ENCODE data around the gene VDAC1.
A peak's percentile ranks its signal among the peaks of the same experiment; 100 is the strongest.
"Not testable (repeated sequence)": the region's sequence is repeated elsewhere in the genome, so short reads cannot be mapped to it uniquely, and the experiment has no call there.

Gene VDAC1

DNA sequence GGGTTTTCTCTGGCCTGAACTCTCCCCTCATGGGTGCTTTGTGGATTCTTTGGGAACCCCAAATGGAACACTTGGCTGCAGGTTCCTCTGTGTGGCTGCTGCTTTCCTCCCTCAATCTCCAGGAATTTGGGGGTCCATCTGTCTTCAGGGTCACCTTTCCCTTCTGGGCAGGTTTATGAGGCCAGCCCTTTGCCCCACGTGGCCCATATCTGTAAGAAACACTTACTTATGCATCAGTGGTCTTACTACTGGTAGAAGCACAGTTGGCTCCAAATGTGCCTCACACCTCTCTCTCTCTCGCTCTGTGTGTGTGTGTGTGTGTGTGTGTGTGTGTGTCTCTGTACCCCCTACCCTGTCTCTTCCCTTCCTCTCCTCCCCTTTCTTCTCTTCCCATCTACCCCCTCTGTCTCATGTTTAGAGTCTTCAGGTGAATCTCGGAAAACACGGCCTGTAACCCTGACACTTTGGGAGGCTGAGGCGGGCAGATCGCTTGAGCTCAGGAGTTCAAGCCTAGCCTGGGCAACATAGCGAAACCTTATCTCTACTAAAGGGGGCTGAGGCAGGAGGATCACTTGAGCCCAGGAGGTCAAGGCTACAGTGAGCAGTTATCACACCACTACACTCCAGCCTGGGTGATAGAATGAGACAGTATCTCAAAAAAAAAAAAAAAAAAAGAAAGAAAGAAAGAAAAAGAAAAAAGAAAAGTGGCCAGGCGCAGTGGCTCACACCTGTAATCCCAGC is 63.1 kb downstream of the VDAC1 start:
- H3K4me3 ChIP-seq: no peak overlapping the region
- no peaks in the 10 kb centered on the region for H3K36me3 ChIP-seq
- no peak for TF ChIP-seq Cebpa-rat (IDR thresholded peaks at IDR 0.05)
- peak overlapping the region in 3 of 11 experiments; percentile 46 to 68 (median 63); a peak in 3 of 22 replicates for H3K4me2 ChIP-seq
- no peak overlapping the region for H3K27ac ChIP-seq
- H3K9ac ChIP-seq: no peak overlapping the region
- H3K9me3 ChIP-seq (replicated peaks in 1 of 11): peaks cover 0 to 17% (median 0%) of the 10 kb centered on the region in 11 experiments; a peak in 8 of 22 replicates
- no peaks in the 10 kb centered on the region for H3K27me3 ChIP-seq
- H4K20me1 ChIP-seq: no peaks in the 10 kb centered on the region
- peaks cover 10 to 75% (median 48%) of the 10 kb centered on the region in 10 experiments; a peak in 18 of 20 replicates for H3K4me1 ChIP-seq

DNA sequence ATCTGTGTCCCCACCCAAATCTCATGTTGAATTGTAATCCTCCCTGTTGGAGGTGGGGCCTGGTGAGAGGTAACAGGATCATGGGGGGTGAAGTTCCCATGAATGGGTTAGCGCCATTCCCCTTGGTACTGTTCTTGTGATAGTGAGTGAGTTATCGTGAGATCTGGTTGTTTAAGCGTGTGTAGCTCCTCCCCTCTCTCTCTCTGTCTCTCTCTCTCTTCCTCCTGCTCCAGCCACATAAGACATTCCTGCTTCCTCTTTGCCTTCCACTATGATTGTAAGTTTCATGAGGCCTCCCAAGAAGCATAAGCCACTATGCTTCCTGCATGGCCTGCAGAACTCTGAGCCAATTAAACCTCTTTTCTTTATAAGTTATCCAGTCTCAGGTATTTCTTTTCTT is 65.1 kb downstream of the VDAC1 start:
- no peak overlapping the region for H3K4me3 ChIP-seq
- no peak for TF ChIP-seq Cebpa-rat (IDR thresholded peaks at IDR 0.05)
- H4K20me1 ChIP-seq: no peaks in the 10 kb centered on the region
- H3K36me3 ChIP-seq: no peaks in the 10 kb centered on the region
- H3K4me2 ChIP-seq: peak overlapping the region in 3 of 11 experiments; percentile 5 to 98 (median 95); a peak in 4 of 22 replicates
- peaks cover 20 to 89% (median 66%) of the 10 kb centered on the region in 10 experiments for H3K4me1 ChIP-seq
- H3K9ac ChIP-seq: no peak overlapping the region
- H3K9me3 ChIP-seq (replicated peaks in 1 of 11): peaks cover 0 to 28% (median 8%) of the 10 kb centered on the region in 11 experiments; a peak in 13 of 22 replicates
- H3K27ac ChIP-seq: no peak overlapping the region
- no peaks in the 10 kb centered on the region; a peak in 1 of 22 replicates for H3K27me3 ChIP-seq

DNA sequence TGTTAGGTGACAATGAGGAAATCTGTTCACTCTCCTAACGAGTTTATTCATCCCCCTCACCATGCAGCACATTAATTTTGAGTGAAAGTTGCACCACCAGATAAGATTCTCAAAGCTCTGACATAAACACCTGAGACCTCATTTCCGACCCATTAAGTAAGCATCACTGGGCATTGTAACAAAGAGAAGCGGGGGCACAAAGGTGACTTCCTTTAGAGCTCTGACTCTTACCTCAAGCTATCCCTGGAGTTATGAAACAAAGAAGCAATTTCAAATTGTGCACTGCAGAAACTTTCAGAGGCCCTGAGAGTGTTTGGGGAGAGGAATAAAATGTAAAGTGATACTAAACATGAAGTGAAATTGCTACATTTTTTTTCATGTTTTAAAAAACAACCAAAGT is 65.8 kb downstream of the VDAC1 start:
- no peak for TF ChIP-seq Cebpa-rat (IDR thresholded peaks at IDR 0.05)
- Histone ChIP-seq H3K4me1 (peaks cover 28 to 89% (median 70%) of the 10 kb centered on the region in 10 experiments), H3K27me3 (peaks cover 0 to 6% (median 0%) of the 10 kb centered on the region in 11 experiments; a peak in 3 of 22 replicates), H3K36me3 (no peaks in the 10 kb centered on the region), H3K4me2 (peak overlapping the region in 7 of 11 experiments; percentile 42 to 98 (median 95); a peak in 10 of 22 replicates), H3K9me3 (replicated peaks in 1 of 11) (peaks cover 0 to 28% (median 8%) of the 10 kb centered on the region in 11 experiments; a peak in 13 of 22 replicates), H3K4me3 (no peak overlapping the region), H3K9ac (no peak overlapping the region), H3K27ac (no peak overlapping the region), H4K20me1 (peaks cover 0 to 4% (median 0%) of the 10 kb centered on the region in 11 experiments; a peak in 4 of 22 replicates)

DNA sequence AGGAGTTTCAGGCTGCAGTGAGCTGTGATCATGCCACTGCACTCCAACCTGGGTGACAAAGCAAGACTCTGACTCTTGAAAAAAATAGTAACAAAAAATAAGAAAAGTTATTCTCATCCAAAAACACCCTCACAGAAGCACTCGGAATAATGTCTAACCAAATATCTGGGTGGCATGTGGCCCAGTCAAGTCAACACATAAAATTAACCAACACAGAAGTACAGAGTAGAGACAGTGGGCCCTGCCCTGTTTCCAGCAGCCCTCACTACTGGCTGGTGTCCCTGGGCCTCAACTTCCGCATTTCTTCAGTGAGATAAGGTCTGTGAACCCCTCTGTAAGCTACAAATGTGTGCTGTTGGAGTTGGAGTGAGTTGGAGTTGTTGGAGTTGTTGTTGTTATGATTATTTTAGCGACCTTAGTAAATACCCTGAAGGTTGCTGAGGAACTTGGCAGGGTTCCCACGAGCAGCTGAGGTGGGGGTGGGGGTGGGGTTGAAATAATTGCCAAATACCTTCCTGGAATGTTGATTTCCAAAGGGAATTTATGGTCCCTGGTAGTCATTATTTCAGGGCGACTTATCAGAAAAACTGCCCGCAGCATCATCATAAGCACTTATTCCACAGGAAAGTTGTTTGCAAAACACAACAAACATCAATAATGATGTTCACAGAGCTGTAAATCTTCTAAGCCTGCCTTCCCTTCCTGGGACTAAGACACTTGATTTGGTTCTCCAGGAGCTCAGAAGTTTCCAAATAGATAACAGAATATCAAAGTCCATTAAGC is 66.5 kb downstream of the VDAC1 start:
- TF ChIP-seq Cebpa-rat (IDR thresholded peaks at IDR 0.05): no peak
- H3K9ac ChIP-seq: no peak overlapping the region
- H3K9me3 ChIP-seq (replicated peaks in 1 of 11): peaks cover 0 to 28% (median 8%) of the 10 kb centered on the region in 11 experiments; a peak in 13 of 22 replicates
- peaks cover 0 to 11% (median 0%) of the 10 kb centered on the region in 11 experiments; a peak in 3 of 22 replicates for H3K27me3 ChIP-seq
- H3K4me1 ChIP-seq: peaks cover 35 to 89% (median 71%) of the 10 kb centered on the region in 10 experiments
- no peaks in the 10 kb centered on the region for H3K36me3 ChIP-seq
- no peak overlapping the region for H3K27ac ChIP-seq
- peaks cover 0 to 6% (median 0%) of the 10 kb centered on the region in 11 experiments; a peak in 4 of 22 replicates for H4K20me1 ChIP-seq
- H3K4me3 ChIP-seq: no peak overlapping the region
- peak overlapping the region; percentile 2 to 98 (median 91); a peak in 20 of 22 replicates for H3K4me2 ChIP-seq

DNA sequence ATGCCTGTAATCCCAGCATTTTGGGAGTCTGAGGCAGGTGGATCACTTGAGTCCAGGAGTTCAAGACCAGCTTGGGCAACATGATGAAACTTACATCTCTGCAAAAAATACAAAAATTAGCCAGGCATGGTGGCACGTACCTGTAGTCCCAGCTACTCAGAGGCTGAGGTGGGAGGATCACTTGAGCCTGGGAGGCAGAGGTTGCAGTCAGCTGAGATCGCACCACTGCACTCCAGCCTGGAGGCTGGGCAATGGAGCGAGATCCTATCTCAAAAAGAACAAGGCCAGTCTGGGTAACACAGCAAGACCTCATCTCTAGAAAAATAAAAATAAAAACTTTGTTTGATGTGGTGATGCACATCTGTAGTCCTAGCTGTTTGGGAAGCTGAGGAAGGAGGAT is 67.1 kb downstream of the VDAC1 start:
- peak overlapping the region; percentile 2 to 98 (median 91); a peak in 20 of 22 replicates for H3K4me2 ChIP-seq
- H3K9ac ChIP-seq: not testable (repeated sequence)

DNA sequence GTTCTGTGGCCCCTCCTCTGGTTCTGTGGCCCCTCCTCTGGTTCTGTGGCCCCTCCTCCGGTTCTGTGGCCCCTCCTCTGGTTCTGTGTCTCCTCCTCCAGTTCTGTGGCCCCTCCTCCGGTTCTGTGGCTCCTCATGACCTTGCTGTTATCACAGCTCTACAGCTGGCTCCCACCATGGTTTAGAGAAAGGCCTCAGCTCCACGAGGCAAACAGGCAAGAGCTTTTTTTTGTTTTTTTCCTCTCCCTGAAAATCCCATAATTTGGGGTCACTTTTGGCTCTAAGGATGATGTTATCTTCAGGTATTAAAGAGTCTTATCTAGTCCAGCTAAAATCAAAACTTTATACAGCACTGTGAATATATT is 68.1 kb downstream of the VDAC1 start:
- H3K4me1 ChIP-seq: peaks cover 51 to 90% (median 81%) of the 10 kb centered on the region in 10 experiments

More for the DNA sequence above, 67.1 kb downstream of the VDAC1 start:
- H3K27ac ChIP-seq: peak overlapping the region in 2 of 11 experiments; percentile 3 to 86; a peak in 1 of 22 replicates
- H3K4me3 ChIP-seq, H3K36me3 ChIP-seq, H4K20me1 ChIP-seq: not testable (repeated sequence)
- H3K9me3 ChIP-seq (replicated peaks in 1 of 11): peaks cover 0 to 28% (median 8%) of the 10 kb centered on the region in 11 experiments; a peak in 13 of 22 replicates
- H3K27me3 ChIP-seq: peaks cover 0 to 11% (median 0%) of the 10 kb centered on the region in 11 experiments; a peak in 3 of 22 replicates
- peaks cover 41 to 89% (median 73%) of the 10 kb centered on the region in 10 experiments for H3K4me1 ChIP-seq

DNA sequence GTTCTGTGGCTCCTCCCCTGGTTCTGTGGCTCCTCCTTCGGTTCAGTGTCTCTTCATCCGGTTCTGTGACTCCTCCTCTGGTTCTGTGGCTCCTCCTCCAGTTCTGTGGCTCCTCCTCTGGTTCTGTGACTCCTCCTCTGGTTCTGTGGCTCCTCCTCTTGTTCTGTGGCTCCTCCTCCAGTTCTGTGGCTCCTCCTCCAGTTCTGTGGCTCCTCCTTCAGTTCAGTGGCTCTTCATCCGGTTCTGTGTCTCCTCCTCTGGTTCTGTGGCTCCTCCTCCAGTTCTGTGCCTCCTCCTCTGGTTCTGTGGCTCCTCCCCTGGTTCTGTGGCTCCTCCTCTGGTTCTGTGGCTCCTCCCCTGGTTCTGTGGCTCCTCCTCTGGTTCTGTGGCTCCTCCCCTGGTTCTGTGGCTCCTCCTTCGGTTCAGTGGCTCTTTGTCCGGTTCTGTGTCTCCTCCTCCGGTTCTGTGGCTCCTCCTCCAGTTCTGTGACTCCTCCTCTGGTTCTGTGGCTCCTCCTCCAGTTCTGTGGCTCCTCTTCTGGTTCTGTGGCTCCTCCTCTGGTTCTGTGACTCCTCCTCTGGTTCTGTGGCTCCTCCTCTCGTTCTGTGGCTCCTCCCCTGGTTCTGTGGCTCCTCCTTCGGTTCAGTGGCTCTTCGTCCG is 68.7 kb downstream of the VDAC1 start:
- Histone ChIP-seq H3K27me3 (peaks cover 0 to 11% (median 0%) of the 10 kb centered on the region in 11 experiments; a peak in 3 of 22 replicates), H3K9ac (peak overlapping the region in 8 of 11 experiments; percentile 52 to 71 (median 63); a peak in 11 of 22 replicates), H3K9me3 (replicated peaks in 1 of 11) (peaks cover 0 to 28% (median 8%) of the 10 kb centered on the region in 11 experiments; a peak in 13 of 22 replicates), H3K27ac (peak overlapping the region in 10 of 11 experiments; percentile 42 to 86 (median 72); a peak in 19 of 22 replicates), H3K4me1 (peaks cover 56 to 91% (median 87%) of the 10 kb centered on the region in 10 experiments), H3K4me2 (peak overlapping the region in 9 of 11 experiments; percentile 74 to 98 (median 92); a peak in 17 of 22 replicates)
- not testable (repeated sequence) for H4K20me1 ChIP-seq, H3K4me3 ChIP-seq, H3K36me3 ChIP-seq

More for the DNA sequence above, 68.1 kb downstream of the VDAC1 start:
- Histone ChIP-seq H3K27ac (peak overlapping the region in 8 of 11 experiments; percentile 68 to 86 (median 74); a peak in 14 of 22 replicates), H3K9me3 (replicated peaks in 1 of 11) (peaks cover 0 to 28% (median 8%) of the 10 kb centered on the region in 11 experiments; a peak in 13 of 22 replicates), H3K9ac (no peak overlapping the region; a peak in 1 of 22 replicates), H3K27me3 (peaks cover 0 to 11% (median 0%) of the 10 kb centered on the region in 11 experiments; a peak in 3 of 22 replicates), H3K4me2 (peak overlapping the region in 8 of 11 experiments; percentile 89 to 98 (median 94); a peak in 15 of 22 replicates), H3K36me3 (no peaks in the 10 kb centered on the region), H3K4me3 (no peak overlapping the region), H4K20me1 (peaks cover 0 to 6% (median 0%) of the 10 kb centered on the region in 11 experiments; a peak in 4 of 22 replicates)
- no peak for TF ChIP-seq Cebpa-rat (IDR thresholded peaks at IDR 0.05)

DNA sequence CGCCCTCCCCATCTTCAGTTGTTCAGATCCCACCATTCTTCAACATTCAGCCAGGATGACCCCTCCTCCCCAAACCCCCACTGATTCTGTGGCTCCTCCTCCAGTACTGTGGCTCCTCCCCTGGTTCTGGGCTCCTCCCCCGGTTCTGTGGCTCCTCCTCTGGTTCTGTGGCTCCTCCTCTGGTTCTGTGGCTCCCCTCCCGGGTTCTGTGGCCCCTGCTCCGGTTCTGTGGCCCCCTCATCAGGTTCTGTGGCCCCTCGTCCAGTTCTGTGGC is 69.2 kb downstream of the VDAC1 start:
- TF ChIP-seq Cebpa-rat (IDR thresholded peaks at IDR 0.05): no peak
- Histone ChIP-seq H3K27ac (peak overlapping the region in 10 of 11 experiments; percentile 42 to 86 (median 72); a peak in 19 of 22 replicates), H3K36me3 (no peaks in the 10 kb centered on the region), H3K9me3 (replicated peaks in 1 of 11) (peaks cover 0 to 28% (median 8%) of the 10 kb centered on the region in 11 experiments; a peak in 13 of 22 replicates), H3K4me3 (peak overlapping the region in 7 of 10 experiments; percentile 30 to 49 (median 43); a peak in 11 of 20 replicates), H4K20me1 (peaks cover 0 to 6% (median 0%) of the 10 kb centered on the region in 11 experiments; a peak in 4 of 22 replicates), H3K9ac (peak overlapping the region in 9 of 11 experiments; percentile 10 to 71 (median 60); a peak in 15 of 22 replicates), H3K4me1 (peaks cover 61 to 93% (median 92%) of the 10 kb centered on the region in 10 experiments), H3K27me3 (peaks cover 0 to 11% (median 0%) of the 10 kb centered on the region in 11 experiments; a peak in 3 of 22 replicates), H3K4me2 (peak overlapping the region; percentile 74 to 98 (median 91))
